GF-D8 (cell line): ENCODE results near the gene JAK3.
"Not testable (repeated sequence)": the region's sequence is repeated elsewhere in the genome, so short reads cannot be mapped to it uniquely, and the experiment has no call there.

Source experiments
- DNase-seq: peaks from one replicate; lab custom pipeline; 2025; lab: John Stamatoyannopoulos, UW

The JAK3 gene

DNA sequence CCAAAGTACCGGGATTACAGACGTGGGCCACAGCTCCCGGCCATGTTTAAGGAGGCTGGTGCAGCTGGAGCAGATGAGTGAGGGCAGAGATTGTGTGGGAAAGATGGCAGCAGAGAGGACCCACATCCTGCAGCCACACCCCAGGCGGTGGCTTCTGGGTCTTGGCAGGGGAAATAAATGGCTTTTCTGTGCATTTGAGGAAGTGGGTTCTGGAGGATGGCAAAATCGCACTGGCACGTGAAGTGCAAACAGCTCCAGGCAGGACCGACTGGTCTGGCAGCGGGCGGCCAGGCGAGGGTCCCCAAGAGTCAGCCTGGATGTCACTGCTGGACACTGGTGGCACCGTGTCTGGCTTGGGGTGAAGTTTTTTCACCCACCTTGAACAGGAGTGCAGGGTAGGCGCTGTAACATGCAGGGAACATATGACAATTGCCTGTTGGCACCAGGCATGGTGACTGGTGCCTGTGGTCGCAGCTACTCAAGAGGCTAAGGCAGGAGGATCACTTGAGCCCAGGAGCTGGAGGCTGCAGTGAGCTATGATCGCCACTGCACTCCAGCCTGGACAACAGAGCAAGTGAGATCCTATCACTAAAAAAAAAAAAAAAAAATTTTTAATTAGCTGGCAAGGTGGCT, 44.4 kb downstream of the JAK3 start:
- peak; percentile 46 for DNase-seq

DNA sequence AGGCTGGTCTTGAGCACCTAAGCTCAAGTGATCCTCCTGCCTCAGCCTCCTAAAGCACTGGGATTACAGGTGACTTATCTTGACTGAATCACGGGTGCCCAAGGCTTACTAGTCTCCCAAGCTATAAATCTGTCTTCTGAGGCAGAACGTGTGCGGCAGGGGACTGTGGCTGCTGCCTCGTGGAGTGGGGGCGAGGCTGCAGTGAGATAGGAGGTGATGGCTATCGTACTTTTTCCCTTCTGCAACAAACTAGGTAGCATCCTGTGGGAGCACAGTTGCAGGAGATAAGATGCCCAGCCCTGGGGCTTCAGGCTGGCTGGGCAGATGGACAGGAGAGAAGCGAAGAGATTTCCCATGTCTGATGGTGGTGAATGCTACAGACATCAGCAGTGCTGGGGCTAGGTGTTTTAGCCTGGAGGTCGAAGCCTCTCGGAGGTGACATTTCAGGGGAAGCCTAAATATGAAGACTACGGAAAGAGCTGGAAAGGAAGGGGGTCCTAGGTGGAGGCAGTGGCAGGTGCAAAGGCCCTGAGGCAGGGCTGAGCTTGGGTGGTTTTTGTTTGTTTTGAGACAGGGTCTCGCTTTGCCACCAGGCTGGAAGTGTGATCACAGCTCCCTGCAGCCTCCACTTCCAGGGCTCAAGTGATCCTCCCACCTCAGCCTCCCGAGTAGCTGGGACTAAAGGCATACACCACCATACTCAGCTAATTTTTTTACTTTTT, 45.5 kb downstream of the JAK3 start:
- DNase-seq, result no peak

DNA sequence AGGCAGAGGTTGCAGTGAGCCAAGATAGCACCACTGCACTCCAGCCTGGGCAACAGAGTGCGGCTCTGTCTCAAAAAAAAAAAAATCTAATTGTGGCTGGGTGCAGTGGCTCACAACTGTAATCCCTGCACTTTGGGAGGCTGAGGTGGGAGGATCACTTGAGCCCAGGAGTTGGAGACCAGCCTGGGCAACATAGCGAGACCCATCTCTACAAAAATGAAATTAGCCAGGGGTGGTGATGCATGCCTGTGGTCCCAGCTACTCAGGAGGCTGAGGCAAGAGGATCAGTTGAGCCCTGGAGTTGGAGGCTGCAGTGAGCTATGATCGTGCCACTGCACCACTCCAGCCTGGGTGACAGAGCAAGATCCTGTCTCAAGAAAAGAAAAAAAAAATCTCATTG, 49.2 kb downstream of the JAK3 start:
- DNase-seq, result not testable (repeated sequence)

DNA sequence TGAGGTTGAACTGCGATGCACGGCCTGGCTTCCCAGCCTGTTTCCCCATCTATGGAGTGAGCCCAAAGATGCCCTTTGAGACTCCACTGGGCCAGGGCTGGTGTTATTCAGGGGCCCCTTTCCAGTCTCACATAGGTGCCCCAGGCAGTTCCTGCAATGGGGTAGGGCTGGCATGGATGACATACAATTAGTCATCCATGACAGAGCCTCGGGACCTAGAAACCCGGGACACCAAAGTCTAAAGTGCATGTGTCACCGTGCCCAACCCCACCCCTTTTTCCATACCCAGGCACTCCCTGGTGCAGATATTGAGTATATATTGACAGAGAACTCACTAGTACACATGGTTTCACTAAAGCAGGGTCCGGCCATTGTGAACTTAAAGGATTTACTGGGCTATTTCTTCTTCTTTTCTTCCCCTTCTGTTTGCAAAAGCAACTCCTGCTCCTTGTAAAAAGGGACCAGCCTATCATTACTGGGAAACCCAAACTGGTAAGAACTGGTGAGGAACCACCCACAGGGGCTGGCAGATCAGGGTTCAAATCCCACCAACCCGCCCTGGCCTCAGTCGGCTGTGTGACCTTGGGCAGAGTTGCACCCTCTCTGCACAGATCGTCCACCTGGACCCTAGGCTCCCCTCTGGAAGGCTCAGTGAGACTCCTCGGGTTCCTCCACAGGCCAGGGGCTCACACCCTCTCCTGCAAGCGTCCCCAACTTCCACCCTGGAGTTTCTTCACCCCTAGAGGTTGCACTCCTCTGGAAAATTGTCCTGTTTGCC, 50.2 kb downstream of the JAK3 start:
- DNase-seq, result no peak

DNA sequence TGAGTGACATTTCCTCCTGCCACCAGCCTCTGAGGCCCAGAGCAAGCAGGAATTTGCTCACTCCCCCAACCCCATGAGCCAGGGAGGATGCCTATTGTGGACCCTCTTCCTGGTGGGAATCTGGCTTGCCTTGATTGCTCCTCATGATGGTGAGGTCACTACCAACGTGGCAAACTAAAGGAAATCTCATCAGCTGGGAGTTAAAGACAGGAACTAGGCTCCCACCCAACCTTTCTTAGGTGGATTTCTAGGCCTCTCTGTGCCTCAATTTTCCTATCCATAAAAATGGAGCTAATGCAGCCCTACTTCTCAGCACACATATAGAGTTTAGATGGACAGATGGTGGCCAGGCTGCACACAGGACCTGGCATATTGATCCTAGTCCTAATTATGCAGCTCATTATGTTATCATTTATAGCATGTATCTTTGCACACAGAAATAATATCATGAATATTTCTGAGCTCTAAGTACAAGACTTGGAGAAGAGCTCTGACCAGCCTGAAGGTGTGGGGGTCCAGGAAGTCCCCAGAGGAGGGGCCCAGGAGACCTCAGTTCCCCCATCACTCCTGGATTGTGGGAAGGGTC, 50.9 kb downstream of the JAK3 start:
- no peak for DNase-seq

DNA sequence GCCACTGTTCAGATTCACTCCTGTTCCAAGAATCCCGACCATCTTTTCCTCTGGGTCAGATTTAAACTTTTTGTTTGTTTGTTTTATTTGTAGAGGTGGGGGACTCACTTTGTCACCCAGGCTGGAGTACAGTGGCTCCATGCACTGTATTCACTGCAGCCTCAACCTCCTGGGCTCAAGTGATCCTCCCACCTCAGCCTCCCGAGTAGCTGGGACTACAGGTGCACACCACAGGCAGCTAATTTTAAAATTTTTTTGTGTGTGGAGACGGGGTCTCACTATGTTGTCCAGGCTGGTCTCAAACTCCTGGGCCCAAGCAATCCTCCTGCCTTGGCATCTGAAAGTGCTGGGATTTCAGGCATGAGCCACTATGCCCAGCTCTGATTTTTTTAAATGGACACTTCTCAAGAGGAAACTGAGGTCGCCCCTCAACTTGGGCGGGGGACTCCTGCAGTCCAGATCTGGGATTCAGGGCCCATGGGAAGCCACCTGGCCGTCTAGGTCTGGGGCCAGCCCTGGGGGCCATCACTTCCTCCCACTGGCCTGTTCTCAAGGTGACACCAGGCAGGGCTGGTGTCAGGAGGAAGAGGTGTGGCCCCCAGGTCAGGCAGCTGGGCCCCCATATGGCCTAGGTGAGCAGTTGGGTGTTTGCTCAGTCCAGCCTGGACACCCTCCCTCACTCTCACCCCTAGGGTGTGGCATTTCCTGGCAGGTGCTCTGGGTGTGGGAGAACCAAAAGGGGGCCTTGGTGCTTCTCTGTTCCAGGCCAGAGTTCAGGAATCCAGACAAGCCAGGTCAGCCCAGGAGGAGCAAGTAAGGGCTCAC, 51.6 kb downstream of the JAK3 start:
- DNase-seq, result no peak

DNA sequence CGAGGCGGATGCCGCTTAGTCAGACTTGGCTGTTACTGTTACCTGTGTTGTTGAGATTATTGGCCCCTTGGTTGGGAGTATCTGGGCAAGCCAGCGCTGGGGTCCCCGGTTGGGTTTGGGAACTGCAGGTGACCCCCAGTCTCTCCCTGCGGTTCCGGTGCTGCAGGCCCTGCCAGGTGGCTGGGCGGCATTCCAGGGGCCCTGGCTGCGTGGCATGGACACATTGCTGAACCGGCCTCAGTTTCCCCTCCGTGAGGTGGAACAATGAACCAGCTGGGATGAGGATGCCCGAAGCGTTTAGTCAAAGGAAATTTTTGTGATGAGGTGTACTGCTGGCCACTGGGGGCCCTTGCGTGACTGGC, 52.3 kb downstream of the JAK3 start:
- DNase-seq, result no peak

DNA sequence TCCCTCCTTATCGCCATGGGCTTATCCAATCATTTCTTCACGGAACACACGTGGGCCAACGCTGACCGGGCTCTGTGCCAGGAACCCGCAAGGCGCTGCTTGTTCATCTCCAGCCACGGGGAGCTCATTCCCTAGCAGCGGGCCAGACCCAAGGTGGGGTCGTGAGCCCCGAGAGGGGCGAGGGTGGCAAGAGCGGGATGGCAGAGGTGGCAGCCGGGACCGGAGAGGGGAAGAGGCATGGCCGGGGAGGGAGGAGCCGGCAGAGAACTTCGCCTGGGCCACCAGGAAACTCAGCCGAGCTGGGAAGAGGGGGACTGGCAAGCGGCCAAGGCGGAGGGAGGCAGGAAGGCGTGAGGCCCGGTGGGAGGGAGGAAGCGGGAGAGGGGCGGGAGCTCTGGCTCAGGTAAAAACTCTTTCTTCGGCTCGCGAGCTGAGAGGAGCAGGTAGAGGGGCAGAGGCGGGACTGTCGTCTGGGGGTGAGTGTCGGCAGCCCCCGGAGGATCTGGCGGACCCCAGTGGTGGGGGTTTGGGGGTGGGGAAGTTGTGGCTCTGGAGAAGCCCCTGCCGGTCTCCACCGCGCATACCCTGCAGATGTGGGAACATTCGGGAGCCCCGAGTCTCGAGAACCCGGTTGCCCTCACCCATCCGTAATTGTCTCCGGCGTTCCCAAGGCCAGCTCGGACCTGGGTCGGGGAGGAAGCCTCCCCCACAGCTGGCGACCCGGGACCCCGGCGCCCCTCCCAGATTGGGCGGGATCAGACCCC, 52.9 kb downstream of the JAK3 start, which contains the start of gene B3GNT3:
Gene B3GNT3 (plus strand): TSS at position 408 of the 764 bp plus-strand sequence. CDS start 12,670 bp downstream, outside the sequence.
- DNase-seq, result no peak

DNA sequence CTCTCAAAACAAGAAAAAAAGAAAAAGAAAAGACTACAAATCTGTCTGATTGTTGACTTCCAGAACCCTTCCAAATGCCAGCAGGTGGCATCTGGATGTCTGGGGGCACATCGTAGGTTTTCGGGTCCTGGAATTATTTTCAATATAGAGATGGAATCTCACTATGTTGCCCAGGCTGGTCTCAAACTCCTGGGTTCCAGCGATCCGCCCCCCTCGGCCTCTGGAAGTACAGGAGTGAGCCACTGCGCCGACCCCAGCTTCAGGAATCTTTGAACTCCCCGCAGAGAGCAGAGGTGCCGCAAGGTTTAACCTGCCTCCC, 53.4 kb downstream of the JAK3 start:
- no peak for DNase-seq

DNA sequence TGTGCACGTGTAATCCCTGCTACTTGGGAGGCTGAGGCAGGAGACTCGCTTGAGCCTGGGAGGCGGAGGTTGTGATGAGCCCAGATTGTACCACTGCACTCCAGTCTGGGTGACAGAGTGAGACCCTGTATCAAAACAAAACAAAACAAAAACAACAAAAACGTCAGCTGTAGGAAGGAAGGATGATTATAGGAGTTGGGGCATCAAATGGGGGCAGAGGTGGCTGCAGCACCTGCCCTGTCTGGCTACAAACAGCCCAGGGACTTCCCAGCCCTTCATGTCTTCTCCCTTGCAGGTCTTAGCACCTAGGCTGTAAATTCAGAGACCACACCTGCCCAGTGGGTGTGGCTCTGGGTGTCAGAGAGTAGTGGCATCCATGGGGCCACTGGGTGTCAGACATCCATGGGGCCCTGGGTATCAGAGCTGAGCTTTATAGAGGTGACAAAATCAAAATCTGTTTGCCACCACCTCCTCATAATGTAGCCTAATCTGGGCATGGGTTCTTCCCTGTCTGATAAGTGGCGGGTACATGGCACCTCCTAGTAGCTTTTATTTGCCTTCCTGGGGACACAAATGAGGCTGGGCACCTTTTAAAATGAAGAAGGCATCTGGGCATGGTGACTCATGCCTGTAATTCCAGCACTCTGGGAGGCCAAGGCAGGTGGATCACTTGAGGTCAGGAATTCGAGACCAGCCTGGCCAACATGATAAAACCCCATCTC, 57.6 kb downstream of the JAK3 start:
- DNase-seq, result no peak

DNA sequence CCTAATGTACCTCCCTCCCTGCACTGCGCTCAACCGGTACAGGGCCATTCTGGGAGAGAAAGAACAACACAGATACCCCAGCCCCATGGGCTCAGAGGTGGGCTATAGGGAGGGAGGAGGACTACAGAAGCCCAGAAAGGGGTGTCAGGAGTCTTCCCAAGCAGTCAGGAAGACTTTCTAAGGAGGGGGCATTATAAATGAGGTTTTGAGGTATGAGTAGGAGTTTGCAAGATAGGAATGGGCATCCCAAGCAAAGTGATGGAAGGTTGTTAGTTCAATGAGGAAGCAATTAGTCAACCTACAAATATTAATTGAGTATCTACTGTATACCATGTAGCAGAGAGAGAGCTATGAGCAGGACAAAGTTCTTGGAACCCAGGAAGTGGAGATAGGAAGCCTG, 59.1 kb downstream of the JAK3 start:
- no peak for DNase-seq

DNA sequence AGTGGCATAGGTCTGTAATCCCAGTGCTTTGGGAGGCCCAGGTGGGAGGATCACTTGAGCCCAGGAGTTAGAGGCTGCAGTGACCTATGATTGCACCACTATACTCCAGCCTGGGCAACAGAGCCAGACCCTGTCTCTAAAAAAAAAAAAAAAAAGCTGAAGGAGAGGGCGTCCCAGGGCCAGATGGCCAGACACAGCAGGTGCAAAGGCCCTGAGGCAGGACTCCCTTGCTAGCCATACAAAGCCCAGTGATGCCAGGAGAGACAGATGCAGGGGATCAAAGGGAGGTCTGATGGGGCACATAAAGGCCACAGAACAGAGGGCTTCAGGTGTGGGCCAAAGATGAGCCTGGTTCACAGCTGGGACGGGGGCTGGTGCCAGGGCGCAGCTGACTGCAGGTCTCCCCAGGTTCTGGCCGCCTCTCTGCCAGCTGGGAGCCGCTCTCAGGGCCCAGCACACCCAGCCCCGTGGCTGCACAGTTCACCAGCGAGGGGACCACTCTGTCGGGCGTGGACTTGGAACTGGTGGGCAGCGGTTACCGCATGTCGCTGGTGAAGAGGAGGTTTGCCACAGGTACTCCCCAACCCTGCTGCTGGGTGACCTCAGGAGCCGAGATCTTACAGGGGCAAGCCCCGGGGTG, 60.4 kb downstream of the JAK3 start:
- DNase-seq, result no peak

DNA sequence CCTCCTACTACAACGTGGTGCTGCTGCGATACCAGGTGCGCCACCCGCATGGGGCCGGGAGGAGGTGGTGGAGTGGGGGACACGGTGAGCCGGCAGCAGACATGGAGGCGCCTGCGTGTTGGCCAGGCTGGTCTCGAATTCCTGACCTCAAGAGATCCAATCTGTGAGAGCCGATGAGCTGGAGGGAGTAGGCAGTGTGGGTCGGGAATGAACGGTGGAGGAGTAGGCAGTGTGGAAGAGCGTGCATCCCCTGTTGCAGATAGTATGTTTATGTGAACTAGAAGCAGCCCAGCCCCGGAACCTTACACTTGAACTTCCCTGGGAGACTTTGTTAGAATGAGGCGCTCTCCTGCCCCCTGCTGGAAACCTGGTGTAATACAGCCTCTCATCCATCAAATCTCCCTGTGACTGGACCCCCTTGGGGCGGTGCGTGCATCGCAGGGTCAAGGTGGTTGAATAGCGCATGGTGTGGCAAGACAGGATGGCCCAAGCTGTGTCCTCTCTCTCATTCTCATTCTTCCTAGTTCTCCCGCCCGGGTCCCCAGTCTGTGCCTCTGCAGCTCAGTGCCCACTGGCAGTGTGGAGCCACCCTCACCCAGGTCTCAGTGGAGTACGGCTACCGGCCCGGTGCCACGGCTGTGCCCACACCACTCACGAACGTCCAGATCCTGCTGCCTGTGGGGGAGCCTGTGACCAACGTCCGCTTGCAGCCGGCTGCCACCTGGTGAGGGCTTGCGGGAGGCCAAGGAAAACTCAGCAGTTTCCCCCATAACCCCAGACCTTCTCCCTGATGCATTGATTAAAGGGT, 63.4 kb downstream of the JAK3 start:
- no peak for DNase-seq

DNA sequence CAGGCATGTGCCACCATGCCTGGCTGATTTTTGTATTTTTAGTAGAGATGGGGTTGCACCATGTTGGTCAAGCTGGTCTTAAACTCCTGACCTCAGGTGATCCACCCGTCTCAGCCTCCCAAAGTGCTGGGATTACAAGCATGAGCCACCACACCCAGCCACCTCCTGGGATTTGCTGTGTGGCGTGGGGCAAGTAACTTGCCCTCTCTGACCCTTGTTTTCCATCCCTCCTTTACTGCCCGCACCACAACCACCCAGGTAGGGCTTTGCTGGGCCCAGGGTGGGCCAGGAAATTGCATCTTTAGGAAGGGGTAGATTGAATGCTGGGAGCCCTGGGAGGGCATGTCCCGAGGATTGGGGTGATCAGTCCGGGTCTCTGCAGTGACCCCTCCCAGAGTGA, 64.1 kb downstream of the JAK3 start:
- DNase-seq, result not testable (repeated sequence)

DNA sequence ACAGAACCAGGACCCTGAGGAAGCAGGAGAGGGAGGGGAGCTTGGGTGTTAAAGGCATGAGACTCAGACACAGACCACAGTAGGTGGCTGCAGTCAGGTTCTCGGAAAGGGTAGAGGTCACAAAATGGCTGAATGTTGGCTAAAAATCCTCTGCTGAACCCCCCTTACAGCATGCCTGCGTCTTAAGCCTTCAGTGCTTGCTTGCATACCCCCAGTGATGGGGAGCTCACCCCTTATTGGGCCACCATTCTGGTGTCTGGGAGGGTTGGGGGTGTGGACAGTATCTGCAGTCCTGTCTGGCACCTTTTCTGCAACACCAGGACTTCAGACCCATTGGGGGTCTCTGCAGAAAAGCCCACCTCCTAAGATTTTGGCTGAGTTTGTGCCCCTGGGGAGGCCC, 67.0 kb downstream of the JAK3 start:
- no peak for DNase-seq

DNA sequence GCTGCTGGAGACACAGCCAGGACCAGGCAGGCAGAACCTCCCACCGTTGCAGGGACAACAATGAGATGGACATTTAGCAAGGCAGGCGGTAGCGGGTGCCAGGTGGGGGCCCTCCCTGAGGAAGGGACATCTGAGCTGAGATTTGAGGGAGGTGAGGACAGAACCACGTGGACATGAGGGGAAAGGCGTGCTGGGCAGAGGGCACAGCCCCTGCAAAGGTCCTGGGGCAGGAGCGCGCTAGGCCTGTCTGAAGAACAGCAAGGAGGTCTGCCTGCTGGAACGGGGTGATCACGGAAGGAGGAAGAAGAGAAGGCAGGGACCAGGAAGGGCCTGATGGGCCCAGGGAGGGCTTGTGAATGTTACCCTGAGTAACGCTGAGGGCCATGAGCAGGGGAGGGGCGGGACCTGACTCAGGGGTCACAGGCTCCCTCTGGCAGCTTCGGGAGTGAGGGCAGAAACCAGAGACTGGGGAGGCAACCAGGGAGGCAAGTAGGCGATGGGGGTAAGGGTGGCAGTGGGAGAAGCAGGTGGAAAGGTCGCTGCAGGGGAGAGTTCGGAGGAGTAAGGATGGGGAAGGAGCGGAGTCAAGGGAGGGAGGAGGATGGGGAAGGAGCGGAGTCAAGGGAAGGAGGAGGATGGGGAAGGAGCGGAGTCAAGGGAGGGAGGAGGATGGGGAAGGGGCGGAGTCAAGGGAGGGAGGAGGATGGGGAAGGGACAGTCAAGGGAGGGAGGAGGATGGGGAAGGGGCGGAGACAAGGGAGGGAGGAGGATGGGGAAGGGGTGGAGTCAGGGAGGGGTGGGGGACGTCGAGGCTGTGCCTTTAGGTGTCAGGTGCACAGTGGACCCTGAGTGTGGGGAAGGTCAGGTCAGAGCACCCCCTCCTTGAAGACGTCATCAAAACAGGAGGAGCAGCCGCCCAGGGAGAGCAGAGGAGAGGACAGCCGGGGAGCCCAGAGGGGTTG, 68.5 kb downstream of the JAK3 start:
- no peak for DNase-seq

DNA sequence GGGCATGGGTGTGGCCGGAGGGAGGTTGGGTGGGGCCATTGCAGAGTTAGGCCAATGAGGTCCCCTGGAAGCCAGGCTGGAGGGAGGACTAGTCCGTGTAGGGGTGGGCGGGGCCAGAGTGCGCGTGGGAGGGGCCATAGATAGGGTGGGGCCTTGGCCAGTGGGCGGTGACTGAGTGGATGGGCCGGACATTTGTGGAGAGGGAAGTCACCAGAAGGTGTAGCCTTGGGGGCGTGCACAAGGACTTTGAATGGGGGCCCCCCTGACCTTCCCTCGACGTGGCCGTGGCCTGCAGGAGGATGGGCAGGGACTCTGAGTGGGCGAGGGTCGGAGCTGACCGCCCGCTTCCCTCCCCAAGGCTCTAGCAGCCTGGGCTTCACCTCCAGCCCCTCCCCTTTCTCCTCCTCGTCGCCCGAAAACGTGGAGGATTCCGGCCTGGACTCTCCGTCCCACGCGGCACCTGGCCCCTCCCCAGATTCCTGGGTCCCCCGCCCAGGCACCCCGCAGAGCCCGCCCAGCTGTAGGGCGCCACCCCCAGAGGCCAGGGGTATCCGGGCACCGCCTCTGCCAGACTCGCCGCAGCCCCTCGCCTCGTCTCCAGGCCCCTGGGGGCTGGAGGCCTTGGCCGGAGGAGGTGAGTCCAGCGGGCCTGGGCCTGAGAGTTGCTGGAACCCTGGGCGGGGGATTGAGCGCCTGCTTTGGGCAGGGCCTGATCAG, 69.4 kb downstream of the JAK3 start:
- no peak for DNase-seq
